GM23248 (cell line): ENCODE measurements around the gene HTT. TPM values are rescaled to one million over a fixed set of nuclear protein-coding genes. Genes with fewer than 3 reads are reported as not detected.

ENCODE experiments used
- DNase-seq: peaks from one replicate; pipeline ENCODE4 v3.0.0-alpha.2; 2015
- H2AFZ ChIP-seq: fragments of 200-600 bp; sonication (generic); 2 replicates; pipeline ENCODE4 v1.6.1; 2016; ENCODE audit warnings: antibody characterized with exemption
- H3F3A ChIP-seq: fragments of 200-600 bp; sonication (generic); 2 replicates; pipeline ENCODE4 v1.6.1; 2016; ENCODE audit warnings: mild to moderate bottlenecking, antibody characterized with exemption, mixed run types; ENCODE audit not compliant: insufficient read depth
- H3K27ac ChIP-seq: fragments of 200-600 bp; sonication (generic); 2 replicates; pipeline ENCODE4 v1.5.1; 2016; ENCODE audit warnings: mild to moderate bottlenecking
- H3K27me3 ChIP-seq: fragments of 200-600 bp; sonication (generic); replicated peaks from 2 replicates; pipeline ENCODE4 v1.6.1; 2016; ENCODE audit warnings: mild to moderate bottlenecking; ENCODE audit not compliant: insufficient read depth
- H3K36me3 ChIP-seq: fragments of 200-600 bp; sonication (generic); 2 replicates; pipeline ENCODE4 v1.6.1; 2016; ENCODE audit warnings: low read depth, mild to moderate bottlenecking
- H3K4me1 ChIP-seq: fragments of 200-600 bp; sonication (generic); 2 replicates; pipeline ENCODE4 v1.6.1; 2016; ENCODE audit warnings: mild to moderate bottlenecking; ENCODE audit not compliant: insufficient read depth
- H3K4me2 ChIP-seq: fragments of 200-600 bp; sonication (generic); one replicate; pipeline ENCODE4 v1.6.1; 2016; ENCODE audit warnings: mild to moderate bottlenecking; ENCODE audit not compliant: unreplicated experiment
- H3K4me3 ChIP-seq: fragments of 200-600 bp; sonication (generic); 2 replicates; pipeline ENCODE4 v1.5.1; 2016; ENCODE audit warnings: mild to moderate bottlenecking
- H3K79me2 ChIP-seq: fragments of 200-600 bp; sonication (generic); 2 replicates; pipeline ENCODE4 v1.6.1; 2016; ENCODE audit warnings: mild to moderate bottlenecking; ENCODE audit not compliant: insufficient read depth
- H3K9ac ChIP-seq: fragments of 200-600 bp; sonication (generic); 2 replicates; pipeline ENCODE4 v1.6.1; 2016; ENCODE audit warnings: mild to moderate bottlenecking
- H3K9me2 ChIP-seq: fragments of 200-600 bp; sonication (generic); 2 replicates; pipeline ENCODE4 v1.6.1; 2016; ENCODE audit warnings: mixed run types, mild to moderate bottlenecking, moderate library complexity; ENCODE audit not compliant: insufficient read depth
- H3K9me3 ChIP-seq: fragments of 200-600 bp; sonication (generic); one replicate; pipeline ENCODE4 v1.6.1; 2017; ENCODE audit warnings: low read depth
- H4K20me1 ChIP-seq: fragments of 200-600 bp; sonication (generic); 2 replicates; pipeline ENCODE4 v1.6.0; 2016; ENCODE audit not compliant: insufficient read depth
- EZH2 ChIP-seq: fragments of 200-600 bp; sonication (generic); IDR thresholded peaks from 2 replicates; pipeline ENCODE4 v1.6.1; 2018; ENCODE audit warnings: antibody characterized with exemption, mild to moderate bottlenecking; ENCODE audit not compliant: insufficient read depth, poor library complexity, severe bottlenecking
- EZH2phosphoT487 ChIP-seq: fragments of 200-600 bp; sonication (generic); IDR thresholded peaks from 2 replicates; pipeline ENCODE4 v1.6.1; 2018; ENCODE audit warnings: antibody characterized with exemption, moderate library complexity, mild to moderate bottlenecking, low read depth; ENCODE audit not compliant: insufficient read depth
- WGBS, 2 experiments: methylation state at CpG; one replicate each; pipeline ENCODE4 v1.1.6; 2015 to 2017; ENCODE audit warnings: low lambda C conversion rate in 2 of 2, low coverage in 1 of 2; ENCODE audit errors: missing lambda C conversion rate in 2 of 2; 5-methylcytosine and 5-hydroxymethylcytosine counted together
- in situ Hi-C: fragments of 300-500 bp; cut with MboI; formaldehyde crosslinking; loops from 2 replicates; pipeline ENCODE4 v1.15.0; 2020
- polyA plus RNA-seq: library from polyadenylated mRNA; unstranded; fragments of >200 nt; fragmentation: Nextera tagmentation; extraction: Ambion mirVana; gene quantifications from 2 replicates; pipeline ENCODE4 v1.2.1, GENCODE V29; 2016
- total RNA-seq: library from RNA; depleted of rRNA; stranded (reverse); fragments of >200 nt; shearing (Covaris generic); gene quantifications from 2 replicates; pipeline ENCODE4 v1.2.3, GENCODE V29; 2014

Gene HTT
- total and polyA plus RNA-seq, 2 experiments from 2014 or later, result 8.2 to 26.5 TPM

DNA sequence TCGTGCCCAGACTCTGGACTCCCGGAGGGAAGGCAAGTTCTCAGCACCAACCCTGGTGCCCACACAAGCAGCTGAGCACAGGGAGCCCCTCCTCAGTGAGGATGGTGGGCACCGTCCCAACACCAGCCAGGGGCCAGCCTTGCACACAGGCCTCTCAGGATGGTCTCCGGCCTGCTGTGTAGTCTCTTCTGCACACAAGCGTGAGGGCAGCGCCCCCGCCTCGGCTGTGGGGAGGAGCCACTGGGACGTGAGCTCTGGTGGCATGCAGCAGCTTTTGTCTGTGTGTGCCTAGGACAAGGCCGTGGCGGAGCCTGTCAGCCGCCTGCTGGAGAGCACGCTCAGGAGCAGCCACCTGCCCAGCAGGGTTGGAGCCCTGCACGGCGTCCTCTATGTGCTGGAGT is 158.4 kb downstream of the HTT start:
- no peaks in the 10 kb centered on the region for H3K27me3 ChIP-seq
- H3K9ac ChIP-seq, result no peak overlapping the region
- H3K4me2 ChIP-seq, result no peak overlapping the region
- DNase-seq, result no peak
- H3K9me2 ChIP-seq, result no peaks in the 10 kb centered on the region
- no peaks in the 10 kb centered on the region for H3K4me1 ChIP-seq
- WGBS, 2 experiments, result 91% methylated on average over 14 to 15 of the region's 15 CpGs
- H3F3A ChIP-seq, result no peaks in the 10 kb centered on the region
- H2AFZ ChIP-seq, result no peak overlapping the region
- no peaks in the 10 kb centered on the region for H4K20me1 ChIP-seq
- TF ChIP-seq EZH2phosphoT487, result no peak
- in situ Hi-C loops, result no loop called here
- peaks cover 4% of the 10 kb centered on the region; the same call in 1 of the 2 replicates for H3K36me3 ChIP-seq
- no peak overlapping the region for H3K4me3 ChIP-seq
- no peaks in the 10 kb centered on the region for H3K9me3 ChIP-seq
- no peak overlapping the region for H3K27ac ChIP-seq
- no peaks in the 10 kb centered on the region for H3K79me2 ChIP-seq

DNA sequence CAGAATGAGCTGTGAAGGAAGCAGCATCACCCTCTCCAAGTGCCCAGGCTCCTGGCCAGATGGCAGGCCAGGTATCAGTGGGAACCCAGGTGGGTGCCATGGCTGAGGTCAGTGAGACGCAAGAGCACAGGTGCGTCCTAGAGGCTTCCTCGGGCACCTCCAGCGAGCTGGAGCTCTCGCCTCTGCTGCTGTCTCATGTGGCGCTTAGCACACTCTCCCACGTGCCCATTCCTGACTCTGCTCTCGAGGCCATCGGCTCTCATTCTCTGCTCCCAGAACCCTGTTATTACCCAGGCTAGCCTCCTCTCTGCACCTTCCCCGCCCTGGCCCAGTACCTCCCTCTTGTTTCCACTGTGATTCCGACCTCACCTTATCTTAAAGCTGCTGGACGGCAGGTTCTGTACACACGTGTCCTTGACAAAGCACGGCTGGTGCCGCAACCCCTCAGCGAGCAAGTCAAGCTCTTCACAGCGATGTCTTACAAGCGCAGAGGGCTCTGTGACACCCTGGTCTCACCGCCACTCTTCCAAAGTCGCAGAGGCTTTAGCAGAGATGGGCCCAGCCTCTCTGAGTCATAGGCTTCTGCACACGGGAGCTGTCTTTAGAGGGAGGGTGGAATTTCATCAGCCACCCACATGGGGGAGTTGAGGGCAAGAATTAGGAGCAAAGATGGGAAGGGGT is 159.1 kb downstream of the HTT start:
- Histone ChIP-seq H3K27me3 (no peaks in the 10 kb centered on the region), H3K27ac (no peak overlapping the region), H3F3A (no peaks in the 10 kb centered on the region), H3K9me3 (no peaks in the 10 kb centered on the region), H3K79me2 (no peaks in the 10 kb centered on the region), H3K4me1 (no peaks in the 10 kb centered on the region), H2AFZ (no peak overlapping the region), H3K4me2 (no peak overlapping the region), H3K9me2 (no peaks in the 10 kb centered on the region), H3K9ac (no peak overlapping the region), H3K4me3 (no peak overlapping the region), H4K20me1 (no peaks in the 10 kb centered on the region), H3K36me3 (peaks cover 4% of the 10 kb centered on the region; the same call in 1 of the 2 replicates)
- WGBS, 2 experiments, result 83 to 86% methylated on average over 21 of the region's 21 CpGs
- peak; percentile 38 for DNase-seq
- in situ Hi-C loops, result no loop called here
- no peak for TF ChIP-seq EZH2phosphoT487
- TF ChIP-seq EZH2, result no peak

DNA sequence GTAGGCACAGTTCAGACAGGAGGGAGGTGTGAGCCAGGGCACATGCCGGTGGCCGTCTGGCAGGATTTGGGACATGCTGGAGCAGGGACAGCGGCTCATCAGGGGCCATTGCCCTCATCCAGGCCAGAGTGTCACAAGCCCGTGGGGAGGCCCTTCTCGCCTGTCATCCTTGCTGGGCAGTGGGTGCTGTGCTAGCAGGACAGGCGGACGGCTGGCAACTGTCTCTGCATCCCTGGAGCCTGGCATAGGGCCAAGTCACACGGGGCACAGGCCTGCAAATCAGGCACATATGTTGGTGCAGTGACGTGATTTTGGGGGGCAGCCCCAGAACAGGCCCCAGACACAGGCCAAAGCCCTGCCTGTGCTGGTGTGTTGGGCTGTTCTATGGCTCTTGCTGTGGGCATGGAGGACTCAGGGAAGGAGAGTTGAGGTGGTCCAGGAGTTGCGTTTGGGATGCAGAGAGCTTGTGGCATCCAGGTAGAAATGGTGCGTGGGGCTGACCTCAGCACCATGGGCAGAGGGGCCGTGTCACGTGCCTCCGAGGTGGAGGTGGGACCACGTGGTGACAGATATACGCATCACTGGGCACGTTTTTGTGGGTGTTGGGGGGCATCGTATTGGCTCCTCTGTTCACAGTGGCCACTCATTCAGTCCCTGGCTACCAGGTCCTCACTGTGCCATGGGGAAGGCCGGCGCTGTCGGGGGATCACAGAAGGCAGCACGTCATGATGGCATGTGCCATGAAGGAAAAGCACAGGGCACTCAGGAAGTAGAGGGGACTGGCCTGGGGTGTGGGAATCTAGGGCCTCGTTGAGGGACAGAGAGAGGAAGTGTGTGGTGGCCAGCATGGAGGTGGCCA is 159.9 kb downstream of the HTT start:
- Histone ChIP-seq H3K9ac (no peak overlapping the region), H3K9me2 (no peaks in the 10 kb centered on the region), H3K79me2 (no peaks in the 10 kb centered on the region), H3K27me3 (no peaks in the 10 kb centered on the region), H3K27ac (no peak overlapping the region), H4K20me1 (no peaks in the 10 kb centered on the region), H3F3A (no peaks in the 10 kb centered on the region), H3K4me2 (no peak overlapping the region), H3K9me3 (no peaks in the 10 kb centered on the region), H3K4me3 (no peak overlapping the region), H3K36me3 (no peaks in the 10 kb centered on the region; the same call in 1 of the 2 replicates), H3K4me1 (no peaks in the 10 kb centered on the region), H2AFZ (no peak overlapping the region)
- no peak for DNase-seq
- in situ Hi-C loops, result no loop called here
- TF ChIP-seq EZH2 (no peak), EZH2phosphoT487 (no peak)
- WGBS, 2 experiments, result 88 to 90% methylated on average over 18 to 23 of the region's 23 CpGs

DNA sequence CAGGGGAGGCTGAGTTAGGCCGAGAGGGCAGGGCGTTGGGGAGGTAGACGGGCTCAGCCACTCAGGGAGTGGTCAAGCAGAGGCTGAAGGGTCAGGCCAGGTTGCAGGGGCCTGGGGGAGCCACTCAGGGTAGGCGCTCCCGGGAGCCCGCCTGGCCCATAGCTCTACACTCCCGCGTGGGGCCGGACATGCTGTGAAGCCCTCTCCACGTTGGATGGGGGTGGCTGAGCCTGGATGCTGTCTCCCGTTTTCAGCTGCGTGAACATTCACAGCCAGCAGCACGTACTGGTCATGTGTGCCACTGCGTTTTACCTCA is 160.5 kb downstream of the HTT start:
- no peaks in the 10 kb centered on the region for H3K79me2 ChIP-seq
- H3K4me3 ChIP-seq, result no peak overlapping the region
- no peak overlapping the region for H3K9ac ChIP-seq
- no peaks in the 10 kb centered on the region for H3K9me2 ChIP-seq
- no peaks in the 10 kb centered on the region; the same call in 1 of the 2 replicates for H3K36me3 ChIP-seq
- H4K20me1 ChIP-seq, result no peaks in the 10 kb centered on the region
- H3K27me3 ChIP-seq, result no peaks in the 10 kb centered on the region
- H2AFZ ChIP-seq, result no peak overlapping the region
- H3K9me3 ChIP-seq, result no peaks in the 10 kb centered on the region
- H3K27ac ChIP-seq, result no peak overlapping the region
- no peak overlapping the region for H3K4me2 ChIP-seq
- no peaks in the 10 kb centered on the region for H3K4me1 ChIP-seq
- in situ Hi-C loops, result no loop called here
- WGBS, 2 experiments, result 90 to 95% methylated on average over 12 to 14 of the region's 14 CpGs
- no peaks in the 10 kb centered on the region for H3F3A ChIP-seq
- DNase-seq, result no peak
- no peak for TF ChIP-seq EZH2phosphoT487
- TF ChIP-seq EZH2, result no peak
